Activated B cell treated with CpG ODN at 0.5 μM for 24 hours (primary cell): ENCODE measurements around the gene MARK4. TPM values are rescaled to one million over a fixed set of nuclear protein-coding genes. Genes with fewer than 3 reads are reported as not detected.

ENCODE experiments used
- ATAC-seq: fragments of 200-7000 bp; cut with Tn5 transposase; one replicate; pipeline ENCODE4 v1.10.0; 2021; ENCODE audit warnings: low read depth, mild to moderate bottlenecking, moderate library complexity
- CTCF ChIA-PET: fragments of 350-600 bp; sonication (Branson Sonifier 250); formaldehyde crosslinking; loops from one replicate; lab custom pipeline; 2021; ENCODE audit warnings: antibody characterized with exemption; lab: Charles Lee
- POLR2A ChIA-PET: fragments of 350-600 bp; sonication (Branson Sonifier 250); formaldehyde crosslinking; loops from one replicate; lab custom pipeline; 2021; ENCODE audit warnings: antibody characterized with exemption; lab: Charles Lee
- DNase-seq: peaks from one replicate; pipeline ENCODE4 v3.0.0; 2022
- H3K27ac Mint-ChIP-seq: one replicate; pipeline ENCODE4 v1.8.0; 2020; ENCODE audit warnings: mixed read lengths
- H3K27me3 Mint-ChIP-seq: one replicate; pipeline ENCODE4 v1.8.0; 2021; ENCODE audit warnings: mixed read lengths
- H3K36me3 Mint-ChIP-seq: one replicate; pipeline ENCODE4 v1.8.0; 2021; ENCODE audit warnings: low read depth, mixed read lengths
- H3K4me1 Mint-ChIP-seq: one replicate; pipeline ENCODE4 v1.8.0; 2021; ENCODE audit warnings: mixed read lengths
- H3K4me3 Mint-ChIP-seq: one replicate; pipeline ENCODE4 v1.8.0; 2020; ENCODE audit warnings: mild to moderate bottlenecking, mixed read lengths
- H3K9me3 Mint-ChIP-seq: one replicate; pipeline ENCODE4 v1.8.0; 2020; ENCODE audit warnings: mixed read lengths
- intact Hi-C: fragments of 100-400 bp; cut with micrococcal nuclease; formaldehyde crosslinking; loops from one replicate; pipeline ENCODE4 v1.15.1; 2024
- total RNA-seq: library from RNA; stranded (reverse); gene quantifications from 2 replicates; pipeline ENCODE4 v1.2.3, GENCODE V29; 2022
- TF ChIP-seq, protein P1 (sequence below): fragments of 200-600 bp; IDR thresholded peaks from one replicate; pipeline ENCODE4 v1.8.0; 2022; ENCODE audit warnings: antibody characterized with exemption, mild to moderate bottlenecking

The MARK4 gene
- total RNA-seq, 1 donor from 2014 or later, result 26.0 TPM

DNA sequence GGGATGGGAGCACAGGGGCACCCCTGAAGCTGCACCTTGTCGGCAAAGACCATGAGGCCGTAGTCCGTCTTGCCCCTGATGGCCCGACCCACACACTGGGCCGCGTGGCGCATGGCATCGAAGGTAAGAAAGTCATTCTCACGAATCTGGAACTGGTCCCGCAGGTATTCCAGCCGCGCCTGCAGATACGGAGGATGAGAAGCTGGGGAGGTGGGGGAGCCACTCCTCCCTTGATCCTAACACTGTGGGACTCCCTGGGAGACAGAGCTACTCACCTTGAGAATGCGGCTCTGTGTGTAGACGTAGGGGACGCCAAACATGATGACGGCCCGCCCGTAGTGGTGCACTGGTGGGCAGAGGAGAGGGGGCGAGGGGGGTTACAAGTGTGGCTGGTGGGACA is 101.4 kb downstream of the MARK4 start:
- H3K27me3 Mint-ChIP-seq, result no peaks in the 10 kb centered on the region
- no peak overlapping the region for H3K27ac Mint-ChIP-seq
- H3K4me3 Mint-ChIP-seq, result no peak overlapping the region
- CTCF ChIA-PET, result no interaction called here
- TF ChIP-seq, protein P1, sequence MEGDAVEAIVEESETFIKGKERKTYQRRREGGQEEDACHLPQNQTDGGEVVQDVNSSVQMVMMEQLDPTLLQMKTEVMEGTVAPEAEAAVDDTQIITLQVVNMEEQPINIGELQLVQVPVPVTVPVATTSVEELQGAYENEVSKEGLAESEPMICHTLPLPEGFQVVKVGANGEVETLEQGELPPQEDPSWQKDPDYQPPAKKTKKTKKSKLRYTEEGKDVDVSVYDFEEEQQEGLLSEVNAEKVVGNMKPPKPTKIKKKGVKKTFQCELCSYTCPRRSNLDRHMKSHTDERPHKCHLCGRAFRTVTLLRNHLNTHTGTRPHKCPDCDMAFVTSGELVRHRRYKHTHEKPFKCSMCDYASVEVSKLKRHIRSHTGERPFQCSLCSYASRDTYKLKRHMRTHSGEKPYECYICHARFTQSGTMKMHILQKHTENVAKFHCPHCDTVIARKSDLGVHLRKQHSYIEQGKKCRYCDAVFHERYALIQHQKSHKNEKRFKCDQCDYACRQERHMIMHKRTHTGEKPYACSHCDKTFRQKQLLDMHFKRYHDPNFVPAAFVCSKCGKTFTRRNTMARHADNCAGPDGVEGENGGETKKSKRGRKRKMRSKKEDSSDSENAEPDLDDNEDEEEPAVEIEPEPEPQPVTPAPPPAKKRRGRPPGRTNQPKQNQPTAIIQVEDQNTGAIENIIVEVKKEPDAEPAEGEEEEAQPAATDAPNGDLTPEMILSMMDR, result no peak
- intact Hi-C loops, result no loop called here
- DNase-seq (no peak), ATAC-seq (no peak)
- H3K9me3 Mint-ChIP-seq, result no peaks in the 10 kb centered on the region
- H3K36me3 Mint-ChIP-seq, result peaks cover 39% of the 10 kb centered on the region
- POLR2A ChIA-PET, result no interaction called here
- H3K4me1 Mint-ChIP-seq, result no peaks in the 10 kb centered on the region

DNA sequence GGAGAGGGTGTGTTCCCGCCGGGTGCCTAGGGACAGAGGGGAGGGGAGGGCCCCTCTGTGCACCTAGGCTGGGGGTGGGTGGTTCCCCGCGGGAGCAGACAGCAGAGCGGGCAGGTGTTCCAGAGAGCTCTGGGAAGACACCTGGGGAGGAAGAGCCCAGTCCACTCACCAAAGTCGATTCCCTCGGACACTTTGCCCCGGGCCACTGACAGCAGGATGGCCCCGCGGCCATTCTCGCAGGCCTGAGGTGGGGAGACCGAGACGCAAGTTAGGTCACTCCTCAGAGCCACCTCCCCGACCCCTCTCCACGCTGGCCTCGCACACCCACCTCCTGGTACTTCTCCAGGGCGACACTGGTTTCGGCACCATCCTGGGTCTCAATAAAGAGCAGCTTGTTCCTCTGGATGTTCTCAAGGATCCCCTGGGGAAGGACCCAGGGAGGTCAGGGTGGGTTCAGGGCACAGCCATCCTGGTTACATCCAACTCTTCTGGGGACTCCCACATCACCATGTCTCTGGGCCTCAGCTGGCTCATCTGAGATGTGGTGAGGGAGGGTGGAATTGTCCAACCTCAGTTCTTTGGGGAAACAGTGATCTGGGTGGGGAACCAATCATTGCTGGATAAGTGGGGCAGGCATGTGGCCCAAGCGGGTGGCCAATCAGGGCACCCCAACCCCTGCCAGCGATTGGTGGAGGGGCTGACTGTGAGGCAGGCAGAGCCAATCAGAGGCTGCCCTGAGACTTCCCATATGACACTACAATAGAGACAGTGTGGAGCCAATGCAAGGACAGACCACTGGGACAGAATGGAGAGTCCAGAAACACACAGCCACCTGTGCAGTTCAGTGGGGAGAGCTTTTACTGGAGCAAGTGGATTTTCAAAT is 102.1 kb downstream of the MARK4 start:
- TF ChIP-seq, protein P1, result no peak
- Mint-ChIP-seq H3K4me1 (no peaks in the 10 kb centered on the region), H3K27me3 (no peaks in the 10 kb centered on the region), H3K27ac (no peak overlapping the region), H3K9me3 (no peaks in the 10 kb centered on the region), H3K36me3 (peaks cover 44% of the 10 kb centered on the region), H3K4me3 (no peak overlapping the region)
- ChIA-PET CTCF (no interaction called here), POLR2A (no interaction called here)
- DNase-seq (no peak), ATAC-seq (no peak)
- intact Hi-C loops, result no loop called here

DNA sequence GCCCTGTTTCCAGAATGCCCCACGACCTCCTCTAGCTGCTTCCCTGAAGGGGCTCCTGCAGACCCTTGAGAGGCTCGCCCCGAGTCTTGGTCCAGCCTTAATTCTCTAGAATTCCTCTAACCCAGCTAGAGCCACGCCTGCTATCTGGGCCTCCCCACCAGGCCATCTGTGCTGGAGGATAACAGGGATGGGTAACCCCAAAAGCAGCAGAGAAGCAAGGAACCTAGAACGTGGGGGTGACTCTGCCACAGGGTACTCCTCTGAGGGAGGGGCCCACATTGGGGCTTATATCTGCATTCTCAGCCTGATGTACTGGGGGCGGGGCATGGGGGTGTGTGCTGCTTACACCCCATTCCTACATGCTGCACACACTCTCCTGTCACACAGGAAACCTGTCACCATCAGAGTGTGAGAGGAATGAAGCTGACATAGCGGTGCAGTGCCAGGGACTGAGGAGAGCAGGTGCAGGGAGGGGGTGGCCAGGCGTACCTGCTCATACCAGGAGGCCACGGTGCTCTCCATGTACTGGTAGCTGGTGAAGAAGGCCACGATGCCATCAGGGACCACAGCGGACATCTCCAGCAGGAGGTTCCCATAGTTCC is 103.3 kb downstream of the MARK4 start:
- TF ChIP-seq, protein P1, result no peak
- ChIA-PET CTCF (no interaction called here), POLR2A (no interaction called here)

More for the DNA sequence above, 103.3 kb downstream of the MARK4 start:
- Mint-ChIP-seq H3K27me3 (no peaks in the 10 kb centered on the region), H3K9me3 (no peaks in the 10 kb centered on the region), H3K4me3 (no peak overlapping the region), H3K4me1 (no peaks in the 10 kb centered on the region), H3K36me3 (peaks cover 50% of the 10 kb centered on the region), H3K27ac (no peak overlapping the region)
- DNase-seq (no peak), ATAC-seq (no peak)
- intact Hi-C loops, result no loop called here

Other genes with a start within 250 kb of the MARK4 start
- gene RELB, start 249.8 kb upstream of the MARK4 start, total RNA-seq, result 117 and 135 TPM in 2 replicates
- gene CLASRP, start 212.2 kb upstream of the MARK4 start, total RNA-seq, result 133 and 172 TPM in 2 replicates
- 27.8 and 28.0 TPM in 2 replicates for gene ZNF296, start 174.8 kb upstream of the MARK4 start, total RNA-seq
- gene GEMIN7, start 172.0 kb upstream of the MARK4 start, total RNA-seq, result 37.0 and 38.7 TPM in 2 replicates
- 18.8 and 27.2 TPM in 2 replicates for gene PPP1R37, start 158.1 kb upstream of the MARK4 start, total RNA-seq
- gene NKPD1, start 90.3 kb upstream of the MARK4 start, total RNA-seq, result 0.11 and 0.12 TPM in 2 replicates
- 51.8 and 56.0 TPM in 2 replicates for gene TRAPPC6A, start 73.0 kb upstream of the MARK4 start, total RNA-seq
- 15.6 and 16.5 TPM in 2 replicates for gene BLOC1S3, start 72.5 kb upstream of the MARK4 start, total RNA-seq
- not detected in 2 replicates for gene EXOC3L2, start 5.9 kb upstream of the MARK4 start, total RNA-seq
- not detected in 2 replicates for gene CKM, start 71.6 kb downstream of the MARK4 start, total RNA-seq
- not detected in 2 replicates for gene KLC3, start 89.5 kb downstream of the MARK4 start, total RNA-seq
- gene ERCC2, start 119.3 kb downstream of the MARK4 start, total RNA-seq, result 29.8 and 31.5 TPM in 2 replicates
- gene PPP1R13L, start 153.8 kb downstream of the MARK4 start, total RNA-seq, result 4.0 and 5.1 TPM in 2 replicates
- gene POLR1G, start 155.4 kb downstream of the MARK4 start, total RNA-seq, result 6.7 and 6.8 TPM in 2 replicates
- gene ERCC1, start 172.6 kb downstream of the MARK4 start, total RNA-seq, result 69.2 and 71.6 TPM in 2 replicates
- 16.8 and 20.4 TPM in 2 replicates for gene FOSB, start 216.7 kb downstream of the MARK4 start, total RNA-seq
- 1.2 and 1.5 TPM in 2 replicates for gene RTN2, start 245.8 kb downstream of the MARK4 start, total RNA-seq
- 0.80 and 1.4 TPM in 2 replicates for gene PPM1N, start 247.2 kb downstream of the MARK4 start, total RNA-seq